ENCODE results near the gene RAB37.

DNA sequence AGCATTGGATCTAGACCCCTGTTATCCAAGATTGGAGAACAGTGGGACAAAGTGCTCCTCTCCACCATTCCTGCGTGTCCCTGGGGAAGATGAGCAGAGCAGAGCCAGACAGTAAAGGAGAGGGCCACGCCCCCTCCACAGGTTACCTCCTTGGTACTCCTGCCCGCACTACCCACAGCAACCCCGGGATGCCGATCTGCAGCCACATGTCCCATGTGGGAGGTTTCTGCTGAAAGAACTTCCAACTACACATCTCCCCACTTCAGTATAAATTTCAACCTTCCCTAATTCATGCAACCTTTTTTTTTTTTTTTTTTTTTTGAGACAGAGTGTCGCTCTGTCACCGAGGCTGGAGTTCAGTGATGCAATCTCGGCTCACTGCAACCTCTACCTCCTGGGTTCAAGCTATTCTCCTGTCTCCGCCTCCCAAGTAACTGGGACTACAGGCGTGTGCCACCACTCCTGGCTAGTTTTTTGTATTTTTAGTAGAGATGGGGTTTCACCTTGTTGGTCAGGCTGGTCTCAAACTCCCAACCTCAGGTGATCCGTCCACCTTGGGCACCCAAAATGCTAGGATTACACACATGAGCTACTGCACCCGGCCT is 2.3 kb downstream of the RAB37 start:
- TF ChIP-seq, protein P1, sequence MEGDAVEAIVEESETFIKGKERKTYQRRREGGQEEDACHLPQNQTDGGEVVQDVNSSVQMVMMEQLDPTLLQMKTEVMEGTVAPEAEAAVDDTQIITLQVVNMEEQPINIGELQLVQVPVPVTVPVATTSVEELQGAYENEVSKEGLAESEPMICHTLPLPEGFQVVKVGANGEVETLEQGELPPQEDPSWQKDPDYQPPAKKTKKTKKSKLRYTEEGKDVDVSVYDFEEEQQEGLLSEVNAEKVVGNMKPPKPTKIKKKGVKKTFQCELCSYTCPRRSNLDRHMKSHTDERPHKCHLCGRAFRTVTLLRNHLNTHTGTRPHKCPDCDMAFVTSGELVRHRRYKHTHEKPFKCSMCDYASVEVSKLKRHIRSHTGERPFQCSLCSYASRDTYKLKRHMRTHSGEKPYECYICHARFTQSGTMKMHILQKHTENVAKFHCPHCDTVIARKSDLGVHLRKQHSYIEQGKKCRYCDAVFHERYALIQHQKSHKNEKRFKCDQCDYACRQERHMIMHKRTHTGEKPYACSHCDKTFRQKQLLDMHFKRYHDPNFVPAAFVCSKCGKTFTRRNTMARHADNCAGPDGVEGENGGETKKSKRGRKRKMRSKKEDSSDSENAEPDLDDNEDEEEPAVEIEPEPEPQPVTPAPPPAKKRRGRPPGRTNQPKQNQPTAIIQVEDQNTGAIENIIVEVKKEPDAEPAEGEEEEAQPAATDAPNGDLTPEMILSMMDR (conservative IDR thresholded peaks at IDR 0.05) = no peak
- no peak for TF ChIP-seq ZFX (IDR thresholded peaks at IDR 0.05)

All from C4-2B (cell line).